GM19324 (cell line): Measurements from ENCODE around the gene TNIP1.

Experiments used
- ATAC-seq: cut with Tn5 transposase; IDR thresholded peaks from one replicate; pipeline ENCODE4 v1.9.1; 2021; ENCODE audit warnings: mild to moderate bottlenecking, moderate library complexity; ENCODE audit not compliant: unreplicated experiment, low FRiP score

Gene TNIP1

GRCh38 chr5:151080613-151081430 is at the start of gene TNIP1:
Gene TNIP1, minus strand, starts transcription at chr5:151081034. Its CDS starts 15,939 bp downstream, at chr5:151065095.
- ATAC-seq = peak; percentile 89

- no peak for ATAC-seq
These were observed 49.5 kb upstream of the TNIP1 start for GRCh38 chr5:151130235-151130921.

- no peak for ATAC-seq
These were observed 48.0 kb upstream of the TNIP1 start for GRCh38 chr5:151128817-151129216.

GRCh38 chr5:151127926-151128325 is 47.1 kb upstream of the TNIP1 start:
- ATAC-seq = no peak

- peak; percentile 30 for ATAC-seq
These were observed 45.4 kb upstream of the TNIP1 start for GRCh38 chr5:151126199-151126645.

- ATAC-seq = no peak
These were observed 44.6 kb upstream of the TNIP1 start for GRCh38 chr5:151125421-151125820.

- peak; percentile 84 for ATAC-seq
These were observed 43.3 kb upstream of the TNIP1 start for GRCh38 chr5:151123897-151124751.

- ATAC-seq = no peak
These were observed 42.0 kb upstream of the TNIP1 start for GRCh38 chr5:151122828-151123227.

GRCh38 chr5:151121665-151122064 is 40.8 kb upstream of the TNIP1 start:
- ATAC-seq = no peak

GRCh38 chr5:151121095-151121494 is 40.3 kb upstream of the TNIP1 start:
- no peak for ATAC-seq

GRCh38 chr5:151118913-151119575 is 38.2 kb upstream of the TNIP1 start:
- no peak for ATAC-seq

GRCh38 chr5:151115272-151115905 is 34.6 kb upstream of the TNIP1 start:
- ATAC-seq = no peak

- no peak for ATAC-seq
These were observed 32.8 kb upstream of the TNIP1 start for GRCh38 chr5:151113651-151114050.

- no peak for ATAC-seq
These were observed 30.2 kb upstream of the TNIP1 start for GRCh38 chr5:151110992-151111391.

- ATAC-seq = no peak
These were observed 29.4 kb upstream of the TNIP1 start for GRCh38 chr5:151110122-151110681.

- no peak for ATAC-seq
These were observed 27.7 kb upstream of the TNIP1 start for GRCh38 chr5:151108566-151108965.

- no peak for ATAC-seq
These were observed 27.1 kb upstream of the TNIP1 start for GRCh38 chr5:151107738-151108520.

- no peak for ATAC-seq
These were observed 26.2 kb upstream of the TNIP1 start for GRCh38 chr5:151107084-151107483.

- no peak for ATAC-seq
These were observed 25.7 kb upstream of the TNIP1 start for GRCh38 chr5:151106509-151106908.
